Pons (tissue), 1 donor: Measurements from ENCODE around the gene TNK2.
"Not testable (repeated sequence)": the region's sequence is repeated elsewhere in the genome, so short reads cannot be mapped to it uniquely, and the experiment has no call there.

ENCODE experiments used
- DNase-seq: peaks from one replicate; pipeline ENCODE4 v3.0.0-alpha.2; 2016; ENCODE audit warnings: low spot score

TNK2 gene

DNA sequence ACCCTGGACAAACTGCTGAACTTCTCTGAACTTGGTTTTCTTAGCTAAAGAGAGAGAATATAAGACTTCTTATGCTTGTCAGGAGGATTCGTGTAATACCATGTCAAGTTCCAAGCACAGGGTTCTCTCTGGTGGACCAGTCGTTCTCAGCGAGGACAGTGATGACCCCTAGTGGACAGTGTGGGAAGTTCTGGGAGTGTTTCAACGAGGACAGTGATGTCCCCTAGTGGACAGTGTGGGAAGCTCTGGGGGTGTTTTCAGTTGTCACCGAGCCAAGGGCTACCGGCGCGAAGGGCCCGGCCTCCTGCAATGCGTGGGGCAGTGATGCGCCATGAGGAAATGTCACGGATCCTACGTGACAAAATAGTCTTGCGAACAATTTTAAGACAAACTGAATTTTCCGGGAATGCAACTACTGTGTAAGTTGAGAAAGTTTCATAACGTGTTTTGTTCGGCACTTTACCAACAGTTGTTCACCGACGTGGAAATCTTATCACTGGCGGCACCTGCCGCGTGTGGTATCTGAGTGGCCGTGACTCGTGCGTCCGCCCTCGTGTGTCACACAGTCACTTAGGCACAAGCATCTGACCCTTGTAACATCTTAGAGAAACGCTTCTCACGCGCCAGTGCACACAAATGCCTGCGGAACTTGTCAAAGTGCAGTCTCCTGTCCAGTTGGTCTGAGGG is 57.4 kb downstream of the TNK2 start:
- DNase-seq, result peak; percentile 95

DNA sequence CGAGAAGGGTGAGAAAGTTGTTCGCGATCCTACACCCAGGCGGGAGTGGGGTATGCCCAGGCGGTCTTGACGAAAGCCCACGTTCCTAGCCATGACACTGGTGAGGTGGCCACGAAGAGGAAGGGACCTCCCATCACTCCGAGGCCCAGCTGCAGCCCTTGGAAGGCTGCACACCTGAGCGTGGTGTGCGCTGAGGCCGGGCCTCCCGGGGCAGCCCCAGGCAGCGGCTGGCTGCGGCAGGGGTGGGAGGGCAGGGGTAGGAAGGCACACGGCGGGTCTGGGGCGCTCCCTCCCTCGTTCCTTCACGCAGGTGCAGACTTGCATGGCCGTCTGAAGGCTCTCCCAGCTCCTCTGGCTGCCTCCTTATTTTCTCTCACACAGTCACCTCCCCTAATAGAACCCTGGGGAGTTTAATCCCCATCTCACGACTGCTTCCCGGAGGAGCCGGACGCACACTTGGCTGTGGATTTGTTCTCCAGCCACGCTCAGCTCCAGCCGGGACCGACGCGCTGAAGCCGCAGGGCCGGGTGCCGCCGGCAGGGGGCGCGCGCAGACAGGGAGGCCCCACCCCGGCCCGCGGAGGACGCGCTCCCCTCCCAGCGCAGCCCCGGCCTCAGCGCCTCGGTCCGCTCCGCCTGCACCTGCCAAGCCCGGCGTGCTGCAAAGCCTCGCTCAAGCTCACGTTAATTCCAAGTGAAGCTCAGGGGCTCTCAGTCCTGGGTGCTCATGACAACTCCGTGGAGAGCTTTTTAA is 58.9 kb downstream of the TNK2 start:
- no peak for DNase-seq

DNA sequence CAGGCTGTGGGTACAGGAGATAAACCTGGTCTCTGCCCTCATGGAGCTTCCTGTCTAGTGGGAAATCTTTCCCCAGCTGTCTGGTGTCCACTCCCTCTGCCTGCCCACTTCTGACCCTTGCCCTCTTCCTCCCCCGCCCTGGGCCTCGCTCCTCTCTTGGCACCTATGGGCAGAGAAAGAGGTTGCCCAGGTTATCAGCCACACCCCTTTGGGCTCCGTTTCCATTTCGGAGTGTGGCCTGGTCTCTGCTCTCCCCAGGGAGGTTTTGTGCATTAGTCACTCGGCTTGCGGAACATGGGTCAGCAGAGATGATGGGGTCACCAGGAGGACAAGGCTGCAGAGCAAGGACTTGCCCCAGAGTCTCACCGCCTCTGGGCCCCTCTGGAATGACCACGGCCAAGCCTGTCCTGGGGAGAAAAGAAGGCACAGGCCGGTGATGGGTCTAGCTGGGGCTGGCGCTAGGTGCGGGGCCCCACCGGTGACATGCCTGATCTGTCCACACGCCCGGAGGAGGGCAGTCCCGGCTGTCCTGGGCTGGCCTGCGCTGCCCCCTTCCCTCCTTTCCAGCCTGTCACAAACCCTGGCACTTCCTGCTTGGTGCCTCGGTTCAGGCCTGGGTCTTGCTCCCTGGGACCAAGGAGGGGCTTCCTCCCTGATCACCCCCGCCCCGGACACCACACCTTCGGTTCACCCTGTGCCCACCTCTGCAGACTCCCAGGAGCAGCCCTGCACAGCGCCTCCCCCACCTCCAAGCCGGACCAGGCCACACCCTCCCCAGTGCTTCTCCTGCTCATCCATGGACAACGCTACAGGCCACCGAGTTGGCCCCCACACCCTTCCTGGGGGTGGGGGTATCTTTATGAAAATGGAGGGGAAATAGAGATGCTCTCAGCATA is 61.0 kb downstream of the TNK2 start:
- no peak for DNase-seq

DNA sequence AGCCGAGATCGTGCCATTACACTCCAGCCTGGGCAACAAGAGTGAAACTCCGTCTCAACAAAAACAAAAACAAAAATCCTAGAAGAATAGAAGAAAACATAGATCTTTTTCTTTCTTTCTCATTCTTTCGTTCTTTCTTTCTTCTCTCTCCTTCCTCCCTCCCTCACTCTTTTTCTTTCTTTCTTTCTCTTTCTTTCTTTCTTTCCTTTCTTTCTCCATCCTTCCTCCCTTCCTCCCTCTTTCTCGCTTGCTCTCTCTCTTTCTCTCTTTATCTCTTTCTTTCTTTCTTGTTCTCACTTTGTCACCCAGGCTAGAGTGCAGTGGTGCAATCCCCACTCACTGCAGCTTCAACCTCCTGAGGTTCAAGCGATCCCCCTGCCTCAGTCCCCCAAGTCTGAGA is 62.9 kb downstream of the TNK2 start:
- DNase-seq, result no peak

DNA sequence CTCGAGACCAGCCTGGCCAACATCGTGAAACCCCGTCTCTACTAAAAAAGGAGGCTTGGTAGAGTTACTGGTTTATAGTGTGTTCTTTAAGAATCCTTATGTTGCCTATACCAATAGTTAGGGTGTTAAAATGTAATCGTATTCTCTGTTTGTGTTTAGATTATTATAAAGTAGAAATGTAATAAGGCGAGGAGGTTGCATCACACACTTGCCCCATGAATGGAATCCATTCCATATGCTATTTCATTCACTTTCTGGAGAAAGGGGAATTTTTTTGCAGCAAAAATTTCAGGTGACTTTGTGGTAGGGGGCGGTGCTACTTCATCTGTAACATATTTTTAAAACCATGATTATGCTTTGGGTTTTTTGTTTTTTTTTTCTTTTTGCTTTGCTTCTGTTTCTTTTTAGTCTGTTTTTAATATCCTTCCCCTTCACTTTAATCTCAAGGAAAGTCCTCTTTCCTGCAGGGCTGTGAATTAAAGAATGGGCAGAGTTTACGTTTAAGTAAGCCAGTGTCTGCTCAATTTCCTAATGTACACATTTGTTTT is 63.6 kb downstream of the TNK2 start:
- DNase-seq, result no peak

DNA sequence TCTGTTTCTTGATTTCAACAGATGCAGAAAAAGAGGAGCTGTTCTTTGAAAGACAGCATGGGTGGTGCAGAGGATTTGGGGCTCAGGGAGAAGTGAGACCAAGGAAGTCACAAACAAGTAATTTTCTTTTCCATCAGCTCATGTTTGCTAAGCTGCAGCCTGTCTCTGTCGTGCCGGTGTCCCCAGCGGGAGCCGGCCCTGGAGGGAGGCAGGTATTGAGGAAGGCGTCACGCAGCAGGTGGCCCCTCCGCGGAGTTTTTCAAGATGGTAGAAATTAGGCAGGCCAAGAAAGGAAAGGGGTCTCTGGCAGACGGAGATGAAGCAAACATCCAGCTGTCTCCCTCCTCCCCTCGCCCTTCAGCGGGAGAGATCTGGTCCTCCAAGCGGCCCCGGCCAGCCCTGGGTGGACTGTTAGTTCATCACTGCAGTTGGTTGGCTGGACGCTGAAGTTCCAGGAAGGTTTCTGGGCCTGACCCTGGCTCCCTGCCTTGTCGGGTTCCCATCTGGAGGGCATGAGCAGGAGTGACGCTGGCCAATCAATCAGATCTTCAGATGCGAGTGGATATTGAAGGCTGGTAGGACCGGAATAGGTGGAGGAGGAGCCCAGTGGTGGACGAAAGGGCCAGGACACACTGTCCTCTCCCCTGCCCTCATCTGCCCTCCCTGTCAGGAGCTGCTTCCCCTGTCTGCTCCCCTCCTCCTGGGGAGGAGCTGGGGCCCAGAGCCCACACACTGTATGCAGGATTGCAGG is 68.9 kb downstream of the TNK2 start:
- no peak for DNase-seq

DNA sequence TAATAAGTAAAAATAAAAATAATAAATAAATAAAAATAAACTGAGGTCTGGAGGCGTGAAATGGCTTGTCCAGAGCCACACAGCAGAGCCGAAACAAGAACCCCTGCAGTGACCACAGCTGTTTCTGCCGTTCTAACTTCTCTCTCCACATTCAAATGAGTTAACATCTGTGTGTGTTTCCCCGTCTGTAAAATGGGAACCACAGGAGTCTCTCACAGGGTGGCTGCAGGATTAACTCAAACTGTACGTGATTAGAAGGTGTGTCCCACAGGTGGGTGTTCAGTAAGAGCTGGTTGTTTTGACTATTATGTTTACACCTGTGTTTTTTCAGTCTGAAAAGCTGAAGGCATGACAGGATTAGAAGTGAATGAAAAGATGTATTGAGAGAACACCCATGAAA is 69.6 kb downstream of the TNK2 start:
- no peak for DNase-seq

DNA sequence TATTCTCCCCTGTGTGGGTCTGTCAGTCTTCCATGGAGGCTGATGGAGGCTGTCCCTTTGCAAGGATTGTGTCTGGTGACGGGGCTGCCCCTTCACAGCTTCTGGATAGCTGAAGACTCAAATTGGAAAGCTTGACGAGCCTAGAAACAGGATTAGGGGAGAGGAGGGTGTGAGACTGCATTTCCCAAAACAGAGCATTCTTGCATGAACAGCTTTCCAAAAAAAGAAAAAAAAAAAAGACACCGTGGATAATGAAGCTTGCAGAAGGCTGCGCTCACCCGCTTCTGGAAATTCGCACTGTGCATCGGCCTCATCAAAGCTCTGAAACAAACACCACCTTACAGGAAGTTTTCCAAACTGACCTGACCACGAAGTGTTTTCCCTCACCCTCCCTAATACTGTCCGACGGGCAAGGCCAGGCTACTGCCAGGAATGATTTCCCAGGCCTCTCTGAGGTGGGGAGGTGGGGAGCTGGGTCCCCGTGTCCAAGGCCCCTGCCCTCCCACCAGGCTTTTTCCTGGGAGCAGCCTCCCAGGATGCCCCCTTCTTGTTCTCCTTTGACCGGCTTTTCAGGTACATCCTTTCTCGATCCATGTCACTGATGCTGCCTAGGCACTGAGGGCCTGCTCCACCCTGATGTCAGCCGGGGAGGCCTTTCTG is 71.7 kb downstream of the TNK2 start:
- no peak for DNase-seq

DNA sequence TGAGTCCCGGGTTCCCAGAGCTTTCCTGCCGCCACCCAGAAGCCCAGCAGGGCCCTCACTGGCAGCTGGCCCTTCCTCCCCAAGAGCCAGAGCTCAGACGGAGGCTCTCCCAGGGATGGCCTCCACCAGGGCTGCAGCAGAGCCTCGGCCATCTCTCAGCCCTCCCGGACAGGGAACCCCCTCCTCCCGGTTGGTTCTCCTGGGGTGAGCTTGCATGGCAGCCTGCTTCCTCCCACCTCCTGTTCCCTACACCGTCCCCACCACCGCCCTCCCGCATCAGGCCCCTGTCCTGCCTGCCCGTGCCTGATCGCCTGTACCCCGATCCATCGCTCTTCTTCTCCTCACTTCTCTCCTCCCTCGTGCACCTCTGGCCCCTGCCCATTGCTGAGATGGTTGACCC is 72.6 kb downstream of the TNK2 start:
- no peak for DNase-seq

DNA sequence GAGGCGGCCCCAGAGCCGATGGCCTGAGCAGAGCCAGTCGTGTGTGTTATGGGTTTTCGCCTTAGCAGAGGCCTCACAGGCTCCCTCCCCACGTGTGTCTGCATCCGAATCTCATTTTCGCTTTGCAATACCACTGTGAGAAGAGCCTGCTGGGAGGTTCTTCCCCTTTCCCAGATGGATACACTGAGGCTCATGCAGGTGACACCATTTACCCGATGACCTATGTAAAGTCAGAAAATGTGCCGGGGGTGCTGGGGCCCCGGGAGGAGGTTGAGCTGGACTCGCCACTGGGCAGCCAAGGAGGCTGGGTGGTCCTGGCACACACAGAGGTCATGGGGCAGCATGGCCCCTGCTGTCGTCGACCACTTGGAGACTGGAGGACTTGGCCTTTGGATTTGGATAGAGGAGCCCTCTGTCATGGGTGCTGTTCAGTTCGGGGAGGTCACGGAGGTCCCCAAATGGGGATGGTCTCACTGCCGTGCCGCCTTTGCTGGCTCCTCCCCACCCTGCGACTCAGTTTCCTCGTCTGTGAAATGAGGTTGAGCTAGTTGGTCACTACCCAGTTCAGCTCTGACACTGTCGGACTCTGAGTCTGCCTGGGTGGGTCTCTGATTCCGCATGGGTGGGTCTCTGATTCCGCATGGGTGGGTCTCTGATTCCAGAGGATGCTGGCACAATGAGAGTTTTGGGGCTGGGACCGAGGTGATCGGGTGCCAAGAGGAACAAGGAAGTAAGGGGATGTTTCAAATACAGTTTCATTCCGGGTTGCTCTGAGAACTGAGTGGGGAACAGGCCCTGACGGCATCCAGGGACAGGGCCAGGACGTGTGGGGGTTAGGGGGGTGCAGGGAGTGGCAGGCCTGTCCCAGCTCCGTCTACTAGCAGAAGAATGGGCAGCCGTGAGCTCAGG is 73.4 kb downstream of the TNK2 start:
- no peak for DNase-seq

DNA sequence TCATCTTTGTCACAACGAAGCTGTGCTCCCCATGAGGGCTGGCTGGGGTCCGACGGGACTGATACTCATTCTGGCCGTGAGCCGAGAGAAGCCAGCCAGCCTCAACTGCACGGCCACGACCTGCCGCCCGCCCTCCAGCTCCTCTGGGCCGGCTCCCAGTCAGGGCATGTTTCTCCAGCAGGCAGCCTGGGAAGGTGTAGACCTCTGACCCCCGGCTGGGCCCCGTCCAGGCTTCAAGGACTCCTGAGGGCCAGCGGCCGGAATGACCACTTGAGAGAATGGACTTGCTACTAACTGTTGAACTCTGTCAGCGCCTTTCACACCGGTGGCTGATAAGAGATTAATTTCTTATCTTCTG is 78.5 kb downstream of the TNK2 start:
- DNase-seq, result no peak

DNA sequence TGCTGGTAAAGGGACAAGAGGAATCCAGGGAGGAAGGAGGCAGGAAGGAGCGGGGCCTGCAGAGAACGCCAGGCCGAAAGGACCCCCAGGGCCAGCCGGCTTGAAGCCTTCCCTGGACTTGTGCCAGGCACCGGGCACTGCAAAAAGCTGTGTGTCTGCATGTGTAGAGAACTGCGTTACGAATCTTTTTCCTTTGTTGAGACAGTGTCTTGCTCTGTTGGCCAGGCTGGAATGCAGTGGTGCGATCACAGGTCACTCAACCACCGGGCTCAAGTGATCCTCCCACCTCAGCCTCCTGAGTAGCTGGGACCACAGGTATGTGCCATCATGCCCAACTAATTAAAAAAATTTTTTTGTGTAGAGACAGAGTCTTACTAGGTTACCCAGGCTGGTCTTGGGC is 79.6 kb downstream of the TNK2 start:
- DNase-seq, result no peak

DNA sequence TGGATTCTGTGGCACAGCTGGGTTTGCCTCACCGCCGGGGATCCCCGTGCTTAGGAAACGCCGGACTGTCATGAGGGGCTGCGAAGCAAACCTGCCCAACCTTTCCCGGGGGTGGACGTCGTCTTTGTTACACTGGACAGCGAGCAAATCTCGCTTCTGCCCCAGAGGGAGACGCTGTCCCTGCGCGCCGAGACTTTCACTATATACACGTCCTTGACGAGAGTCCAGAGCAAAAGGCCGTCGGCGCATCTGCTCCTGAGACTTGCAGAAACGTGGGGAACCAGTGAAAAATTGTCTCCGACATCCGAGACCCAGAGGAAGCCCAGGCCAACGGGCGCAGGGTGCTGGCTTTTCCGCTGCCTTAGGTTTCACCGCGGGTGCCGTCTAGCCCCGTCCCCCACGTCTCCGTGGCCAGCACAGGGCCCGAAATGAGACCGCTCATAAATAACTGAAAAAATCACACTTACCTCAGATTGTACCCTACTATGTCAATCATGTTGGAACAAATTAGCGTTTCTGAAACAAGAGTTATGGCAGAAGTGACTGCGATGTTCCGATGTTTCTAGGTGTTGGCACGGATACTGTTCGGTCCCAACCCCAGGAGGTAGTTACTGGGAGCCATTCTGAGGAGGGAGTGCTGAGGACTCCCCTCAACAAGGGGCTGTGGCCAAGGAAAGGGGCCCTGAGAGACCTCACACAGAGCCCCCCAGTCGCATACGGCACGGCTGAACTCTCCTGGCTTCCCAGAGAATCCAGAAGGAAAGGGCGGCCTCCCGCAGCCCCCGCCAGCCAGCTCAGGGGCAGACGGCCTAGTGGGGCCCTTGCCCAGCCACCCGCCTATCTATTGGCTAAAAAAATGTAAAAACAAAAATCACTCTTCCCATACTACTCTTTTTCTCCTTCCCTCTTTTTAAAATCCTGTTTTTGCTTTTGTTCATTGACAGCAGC is 82.2 kb downstream of the TNK2 start:
- DNase-seq, result no peak

DNA sequence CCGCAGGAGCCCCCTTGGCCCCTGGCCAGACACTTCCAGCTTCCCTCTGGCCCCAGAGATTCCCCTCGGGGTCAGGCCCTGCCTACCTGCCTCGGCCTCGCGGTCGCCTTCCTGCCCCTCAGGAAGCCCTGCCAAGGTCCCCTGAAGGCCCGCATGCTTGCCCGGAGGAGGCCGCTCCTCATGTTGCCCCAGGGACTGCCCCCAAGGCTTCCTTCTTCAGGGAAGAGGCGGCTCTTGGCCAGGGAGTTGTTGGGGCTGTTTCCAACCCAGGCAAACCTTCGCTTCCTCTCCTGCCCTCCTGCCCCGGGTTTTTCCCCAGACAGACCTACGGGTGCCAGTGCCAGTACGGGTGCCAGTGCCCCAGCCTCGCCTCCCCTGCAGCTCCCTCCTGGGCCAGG is 83.2 kb downstream of the TNK2 start:
- DNase-seq, result no peak

DNA sequence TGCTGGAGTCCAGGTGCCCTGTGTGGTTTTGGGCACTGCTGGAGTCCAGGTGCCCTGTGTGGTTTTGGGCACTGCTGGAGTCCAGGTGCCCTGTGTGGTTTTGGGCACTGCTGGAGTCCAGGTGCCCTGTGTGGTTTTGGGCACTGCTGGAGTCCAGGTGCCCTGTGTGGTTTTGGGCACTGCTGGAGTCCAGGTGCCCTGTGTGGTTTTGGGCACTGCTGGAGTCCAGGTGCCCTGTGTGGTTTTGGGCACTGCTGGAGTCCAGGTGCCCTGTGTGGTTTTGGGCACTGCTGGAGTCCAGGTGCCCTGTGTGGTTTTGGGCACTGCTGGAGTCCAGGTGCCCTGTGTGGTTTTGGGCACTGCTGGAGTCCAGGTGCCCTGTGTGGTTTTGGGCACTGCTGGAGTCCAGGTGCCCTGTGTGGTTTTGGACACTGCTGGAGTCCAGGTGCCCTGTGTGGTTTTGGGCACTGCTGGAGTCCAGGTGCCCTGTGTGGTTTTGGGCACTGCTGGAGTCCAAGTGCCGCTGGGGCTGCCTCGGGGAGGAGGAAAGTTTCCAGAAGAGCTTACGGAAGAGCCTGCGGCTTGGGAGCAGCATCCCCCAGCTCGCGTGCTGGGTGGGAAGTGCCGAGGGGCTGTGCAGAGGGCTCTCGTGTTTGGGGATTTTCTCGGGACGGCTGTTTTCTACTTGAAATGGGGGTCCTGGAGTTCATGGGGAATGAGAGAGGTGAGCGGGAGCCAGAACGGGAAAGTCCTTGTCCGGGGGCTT is 83.7 kb downstream of the TNK2 start:
- DNase-seq, result not testable (repeated sequence)

DNA sequence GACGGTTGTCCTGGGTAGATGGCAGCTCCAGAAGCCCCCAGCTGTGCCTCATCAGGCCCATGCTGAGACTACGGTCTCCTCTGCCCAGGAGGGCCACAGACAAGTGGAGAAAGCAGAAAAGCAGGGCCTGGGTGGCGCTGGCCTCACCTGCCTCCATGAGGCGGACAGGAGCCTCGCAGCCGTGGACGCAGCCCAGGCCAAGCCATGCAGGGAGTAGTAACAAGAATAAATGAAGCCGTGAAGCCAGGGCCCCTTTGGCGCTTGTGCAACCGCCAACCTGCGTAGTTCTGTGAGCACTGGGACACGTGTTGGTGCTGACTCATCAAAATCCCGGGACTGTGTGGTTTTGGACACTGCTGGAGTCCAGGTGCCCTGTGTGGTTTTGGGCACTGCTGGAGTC is 84.4 kb downstream of the TNK2 start:
- no peak for DNase-seq

DNA sequence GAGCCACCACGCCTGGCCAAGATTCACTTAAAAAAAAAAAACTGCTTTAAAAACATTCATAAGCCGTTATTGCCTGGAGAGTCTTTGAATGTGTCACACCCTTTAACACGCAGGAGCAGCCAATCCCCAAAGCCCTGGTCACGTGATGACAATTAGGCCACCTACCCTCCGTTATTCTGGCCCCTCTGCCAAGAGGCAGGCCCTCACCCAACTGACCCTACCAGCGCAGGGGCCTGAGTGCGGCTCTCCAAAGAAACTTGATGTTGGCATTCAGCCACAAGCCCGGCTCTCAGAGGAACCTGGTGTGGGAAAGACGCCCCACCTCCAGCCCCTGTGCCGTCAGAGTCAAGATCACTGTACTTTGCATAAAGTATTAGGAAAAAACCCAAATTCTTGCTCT is 85.1 kb downstream of the TNK2 start:
- DNase-seq, result no peak

DNA sequence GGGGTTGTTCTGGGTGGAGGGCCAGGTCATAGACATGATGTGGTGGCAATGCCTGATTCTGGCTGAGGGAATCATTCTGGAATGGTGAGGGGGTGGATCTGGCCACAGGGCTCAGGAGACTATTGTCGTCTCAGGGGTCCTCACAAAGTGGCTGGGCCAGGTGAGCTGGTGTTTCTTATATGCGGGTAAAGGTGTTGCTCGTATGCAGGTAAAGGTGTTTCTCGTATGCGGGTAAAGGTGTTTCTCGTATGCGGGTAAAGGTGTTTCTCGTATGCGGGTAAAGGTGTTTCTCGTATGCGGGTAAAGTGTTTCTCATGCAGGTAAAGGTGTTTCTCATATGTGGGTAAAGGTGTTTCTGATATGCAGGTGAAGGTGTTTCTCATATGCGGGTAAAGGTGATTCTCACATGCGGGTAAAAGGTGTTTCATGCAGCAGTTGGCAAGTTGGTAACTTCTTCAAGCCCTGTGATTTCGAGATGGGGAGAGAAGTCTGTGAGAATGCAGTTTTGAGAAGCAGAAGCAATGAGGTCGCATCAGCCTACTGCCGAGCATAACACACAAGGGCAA is 86.1 kb downstream of the TNK2 start:
- DNase-seq, result no peak
